ENCODE data around the gene ZBTB47.

ZBTB47 gene

GRCh38 chr3:42683875-42684598 lies 30.5 kb downstream of the ZBTB47 start:
- ChIA-PET POLR2A (no interaction called here), CTCF (no interaction called here)
- peaks cover 0 to 43% (median 10%) of the 10 kb centered on the region in 5 experiments for H3K27me3 ChIP-seq (replicated peaks in 2 of 5; ENCODE audit: control insufficient read depth in 4 of 5, insufficient read depth in 5 of 5, low read length in 4 of 5)
- no CpG with 5 or more reads among the region's 10 CpGs for WGBS (ENCODE audit: insufficient coverage)
- no peak for DNase-seq
- no peak overlapping the region for H3K4me3 ChIP-seq (ENCODE audit: control insufficient read depth in 1 of 7, extremely low read depth in 1 of 7, insufficient read depth in 4 of 7, low read depth in 2 of 7, low read length in 6 of 7)
- peaks cover 0 to 9% (median 0%) of the 10 kb centered on the region in 5 experiments for H3K9me3 ChIP-seq (ENCODE audit: control extremely low read depth in 1 of 5, control insufficient read depth in 4 of 5, insufficient read depth in 2 of 5, low read depth in 1 of 5, low read length in 4 of 5)
- H3K27ac ChIP-seq (ENCODE audit: insufficient read depth in 1 of 2, low read depth in 1 of 2, low read length in 2 of 2, poor library complexity in 1 of 2, severe bottlenecking in 2 of 2): no peak overlapping the region
- peaks cover 0 to 9% (median 3%) of the 10 kb centered on the region in 4 experiments for H3K4me1 ChIP-seq (ENCODE audit: control extremely low read depth in 1 of 4, control insufficient read depth in 4 of 4, insufficient read depth in 4 of 4, low read length in 3 of 4)
- H3K36me3 ChIP-seq (ENCODE audit: control insufficient read depth in 4 of 4, insufficient read depth in 4 of 4, low read length in 3 of 4): no peaks in the 10 kb centered on the region

GRCh38 chr3:42684632-42685362 lies 31.3 kb downstream of the ZBTB47 start:
- WGBS (ENCODE audit: insufficient coverage): 94% methylated on average over 7 of the region's 7 CpGs

GRCh38 chr3:42685363-42685881 lies 31.9 kb downstream of the ZBTB47 start, which contains the start of gene KLHL40:
Gene KLHL40 (plus strand): TSS chr3:42685537. CDS start chr3:42685619, 82 bp downstream.
- Histone ChIP-seq H3K4me1 (ENCODE audit: control extremely low read depth in 1 of 4, control insufficient read depth in 4 of 4, insufficient read depth in 4 of 4, low read length in 3 of 4) (peaks cover 0 to 9% (median 3%) of the 10 kb centered on the region in 4 experiments), H3K9me3 (ENCODE audit: control extremely low read depth in 1 of 5, control insufficient read depth in 4 of 5, insufficient read depth in 2 of 5, low read depth in 1 of 5, low read length in 4 of 5) (peaks cover 0 to 9% (median 0%) of the 10 kb centered on the region in 5 experiments), H3K27ac (ENCODE audit: insufficient read depth in 1 of 2, low read depth in 1 of 2, low read length in 2 of 2, poor library complexity in 1 of 2, severe bottlenecking in 2 of 2) (no peak within 1 kb of the TSS), H3K27me3 (replicated peaks in 2 of 5; ENCODE audit: control insufficient read depth in 4 of 5, insufficient read depth in 5 of 5, low read length in 4 of 5) (peaks cover 0 to 53% (median 10%) of the 10 kb centered on the region in 5 experiments), H3K36me3 (ENCODE audit: control insufficient read depth in 4 of 4, insufficient read depth in 4 of 4, low read length in 3 of 4) (no peaks in the 10 kb centered on the region), H3K4me3 (ENCODE audit: control insufficient read depth in 1 of 7, extremely low read depth in 1 of 7, insufficient read depth in 4 of 7, low read depth in 2 of 7, low read length in 6 of 7) (peak within 1 kb of the TSS in 4 of 7 experiments; percentile 5 to 46 (median 14))
- ChIA-PET CTCF (interaction anchor here (1.0 to 1.6 kb wide), 2 partner anchors 14 to 65 kb away, joined by 3 to 4 read pairs; no protein-coding TSS in a partner anchor), POLR2A (no interaction called here)
- WGBS (ENCODE audit: insufficient coverage): 47% methylated on average over 31 of the region's 34 CpGs
- no peak for DNase-seq

More at GRCh38 chr3:42684632-42685362, 31.3 kb downstream of the ZBTB47 start:
- peaks cover 0 to 9% (median 0%) of the 10 kb centered on the region in 5 experiments for H3K9me3 ChIP-seq (ENCODE audit: control extremely low read depth in 1 of 5, control insufficient read depth in 4 of 5, insufficient read depth in 2 of 5, low read depth in 1 of 5, low read length in 4 of 5)
- H3K4me3 ChIP-seq (ENCODE audit: control insufficient read depth in 1 of 7, extremely low read depth in 1 of 7, insufficient read depth in 4 of 7, low read depth in 2 of 7, low read length in 6 of 7): no peak overlapping the region
- peaks cover 0 to 9% (median 3%) of the 10 kb centered on the region in 4 experiments for H3K4me1 ChIP-seq (ENCODE audit: control extremely low read depth in 1 of 4, control insufficient read depth in 4 of 4, insufficient read depth in 4 of 4, low read length in 3 of 4)
- POLR2A ChIA-PET: no interaction called here
- peaks cover 0 to 50% (median 10%) of the 10 kb centered on the region in 5 experiments for H3K27me3 ChIP-seq (replicated peaks in 2 of 5; ENCODE audit: control insufficient read depth in 4 of 5, insufficient read depth in 5 of 5, low read length in 4 of 5)
- H3K36me3 ChIP-seq (ENCODE audit: control insufficient read depth in 4 of 4, insufficient read depth in 4 of 4, low read length in 3 of 4): no peaks in the 10 kb centered on the region
- no peak overlapping the region for H3K27ac ChIP-seq (ENCODE audit: insufficient read depth in 1 of 2, low read depth in 1 of 2, low read length in 2 of 2, poor library complexity in 1 of 2, severe bottlenecking in 2 of 2)
- DNase-seq: no peak
- CTCF ChIA-PET: interaction anchor here (1.0 to 1.6 kb wide), 2 partner anchors 14 to 65 kb away, joined by 3 to 4 read pairs; no protein-coding TSS in a partner anchor

GRCh38 chr3:42685891-42686820 lies 32.7 kb downstream of the ZBTB47 start:
- no peak overlapping the region for H3K27ac ChIP-seq (ENCODE audit: insufficient read depth in 1 of 2, low read depth in 1 of 2, low read length in 2 of 2, poor library complexity in 1 of 2, severe bottlenecking in 2 of 2)
- peak in 2 of 3 donors; percentile 15 to 33 for DNase-seq
- peaks cover 0 to 9% (median 0%) of the 10 kb centered on the region in 5 experiments for H3K9me3 ChIP-seq (ENCODE audit: control extremely low read depth in 1 of 5, control insufficient read depth in 4 of 5, insufficient read depth in 2 of 5, low read depth in 1 of 5, low read length in 4 of 5)
- ChIA-PET CTCF (interaction anchor here (1.6 kb wide), 1 partner anchor 13 kb away, joined by 4 read pairs; no protein-coding TSS in a partner anchor), POLR2A (no interaction called here)
- 43% methylated on average over 64 of the region's 80 CpGs for WGBS (ENCODE audit: insufficient coverage)
- peaks cover 0 to 59% (median 9%) of the 10 kb centered on the region in 5 experiments for H3K27me3 ChIP-seq (replicated peaks in 2 of 5; ENCODE audit: control insufficient read depth in 4 of 5, insufficient read depth in 5 of 5, low read length in 4 of 5)
- H3K36me3 ChIP-seq (ENCODE audit: control insufficient read depth in 4 of 4, insufficient read depth in 4 of 4, low read length in 3 of 4): no peaks in the 10 kb centered on the region
- H3K4me1 ChIP-seq (ENCODE audit: control extremely low read depth in 1 of 4, control insufficient read depth in 4 of 4, insufficient read depth in 4 of 4, low read length in 3 of 4): peaks cover 0 to 9% (median 3%) of the 10 kb centered on the region in 4 experiments
- H3K4me3 ChIP-seq (ENCODE audit: control insufficient read depth in 1 of 7, extremely low read depth in 1 of 7, insufficient read depth in 4 of 7, low read depth in 2 of 7, low read length in 6 of 7): peak overlapping the region in 4 of 7 experiments; percentile 5 to 46 (median 14)

DNA sequence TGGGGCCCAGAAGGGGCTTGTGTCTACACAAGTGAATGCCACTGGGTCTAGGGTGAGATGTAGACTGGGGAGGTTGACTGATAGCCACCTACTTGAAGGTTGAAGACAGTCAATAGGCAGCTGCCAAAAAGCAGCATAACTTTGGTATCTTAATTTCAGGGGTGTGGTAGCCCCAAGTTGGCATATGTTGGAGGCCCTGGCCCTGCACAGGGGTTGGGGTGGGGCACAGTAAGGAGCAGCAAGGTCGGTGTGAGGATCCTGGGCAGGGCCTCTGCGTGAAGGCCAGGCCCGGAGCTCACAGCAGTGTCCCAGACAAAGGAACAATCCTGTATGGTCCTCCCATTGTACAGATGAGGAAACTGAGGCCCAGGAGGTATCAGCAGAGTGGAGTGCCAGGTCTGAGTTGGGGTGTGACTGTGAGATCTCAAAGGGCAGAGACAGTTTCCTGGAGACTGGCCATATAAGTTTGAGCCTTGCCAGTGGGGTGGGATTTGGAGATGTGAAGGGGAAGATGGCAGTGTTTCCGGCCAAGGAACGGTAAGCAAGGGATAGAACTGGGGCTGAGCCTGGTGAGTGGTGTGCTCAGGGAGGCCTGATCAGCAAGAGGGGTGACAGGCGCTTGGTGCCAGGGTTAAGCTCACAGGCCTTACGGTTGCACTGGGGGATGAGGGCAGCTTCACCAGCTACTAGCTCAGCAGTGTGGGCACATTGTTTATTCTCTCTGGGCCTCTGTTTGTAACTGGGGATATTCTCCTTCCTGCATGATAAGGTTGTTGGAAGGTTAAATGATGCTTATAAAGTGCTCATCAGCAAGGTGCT lies 33.5 kb downstream of the ZBTB47 start:
- Histone ChIP-seq H3K27me3 (replicated peaks in 2 of 5; ENCODE audit: control insufficient read depth in 4 of 5, insufficient read depth in 5 of 5, low read length in 4 of 5) (peaks cover 0 to 63% (median 9%) of the 10 kb centered on the region in 5 experiments), H3K36me3 (ENCODE audit: control insufficient read depth in 4 of 4, insufficient read depth in 4 of 4, low read length in 3 of 4) (no peaks in the 10 kb centered on the region), H3K4me1 (ENCODE audit: control extremely low read depth in 1 of 4, control insufficient read depth in 4 of 4, insufficient read depth in 4 of 4, low read length in 3 of 4) (peaks cover 0 to 9% (median 3%) of the 10 kb centered on the region in 4 experiments), H3K4me3 (ENCODE audit: control insufficient read depth in 1 of 7, extremely low read depth in 1 of 7, insufficient read depth in 4 of 7, low read depth in 2 of 7, low read length in 6 of 7) (no peak overlapping the region), H3K27ac (ENCODE audit: insufficient read depth in 1 of 2, low read depth in 1 of 2, low read length in 2 of 2, poor library complexity in 1 of 2, severe bottlenecking in 2 of 2) (no peak overlapping the region), H3K9me3 (ENCODE audit: control extremely low read depth in 1 of 5, control insufficient read depth in 4 of 5, insufficient read depth in 2 of 5, low read depth in 1 of 5, low read length in 4 of 5) (peaks cover 0 to 9% (median 0%) of the 10 kb centered on the region in 5 experiments)
- no peak for DNase-seq
- POLR2A ChIA-PET: no interaction called here
- WGBS (ENCODE audit: insufficient coverage): 100% methylated on average over 7 of the region's 7 CpGs
- CTCF ChIA-PET: no interaction called here

GRCh38 chr3:42688016-42688415 lies 34.5 kb downstream of the ZBTB47 start:
- ChIA-PET CTCF (no interaction called here), POLR2A (no interaction called here)
- Histone ChIP-seq H3K27ac (ENCODE audit: insufficient read depth in 1 of 2, low read depth in 1 of 2, low read length in 2 of 2, poor library complexity in 1 of 2, severe bottlenecking in 2 of 2) (no peak overlapping the region), H3K36me3 (ENCODE audit: control insufficient read depth in 4 of 4, insufficient read depth in 4 of 4, low read length in 3 of 4) (no peaks in the 10 kb centered on the region), H3K4me1 (ENCODE audit: control extremely low read depth in 1 of 4, control insufficient read depth in 4 of 4, insufficient read depth in 4 of 4, low read length in 3 of 4) (peaks cover 0 to 9% (median 3%) of the 10 kb centered on the region in 4 experiments), H3K27me3 (replicated peaks in 2 of 5; ENCODE audit: control insufficient read depth in 4 of 5, insufficient read depth in 5 of 5, low read length in 4 of 5) (peaks cover 0 to 60% (median 9%) of the 10 kb centered on the region in 5 experiments), H3K9me3 (ENCODE audit: control extremely low read depth in 1 of 5, control insufficient read depth in 4 of 5, insufficient read depth in 2 of 5, low read depth in 1 of 5, low read length in 4 of 5) (peaks cover 0 to 9% (median 0%) of the 10 kb centered on the region in 5 experiments), H3K4me3 (ENCODE audit: control insufficient read depth in 1 of 7, extremely low read depth in 1 of 7, insufficient read depth in 4 of 7, low read depth in 2 of 7, low read length in 6 of 7) (no peak overlapping the region)
- DNase-seq: no peak
- WGBS (ENCODE audit: insufficient coverage): 96% methylated on average over 14 of the region's 15 CpGs

Data from common myeloid progenitor, CD34-positive (primary cell).